Nephron progenitor cell (in vitro differentiated cells): ENCODE data around the gene CDH8.
A peak's percentile ranks its signal among the peaks of the same experiment; 100 is the strongest.

Experiments used
- DNase-seq: peaks from one replicate; pipeline ENCODE4 v3.0.0; 2021
- H3K27ac Mint-ChIP-seq: 2 replicates; pipeline ENCODE4 v1.8.0; 2021; ENCODE audit warnings: mild to moderate bottlenecking, moderate library complexity, mixed read lengths
- H3K27me3 Mint-ChIP-seq: 2 replicates; pipeline ENCODE4 v1.8.0; 2021; ENCODE audit warnings: mild to moderate bottlenecking, low read depth, mixed read lengths; ENCODE audit not compliant: poor library complexity
- H3K36me3 Mint-ChIP-seq: 2 replicates; pipeline ENCODE4 v1.8.0; 2021; ENCODE audit warnings: low read depth, mixed read lengths
- H3K4me1 Mint-ChIP-seq: 2 replicates; pipeline ENCODE4 v1.8.0; 2021; ENCODE audit warnings: mixed read lengths
- H3K4me3 Mint-ChIP-seq: 2 replicates; pipeline ENCODE4 v1.8.0; 2021; ENCODE audit warnings: mild to moderate bottlenecking, moderate library complexity, mixed read lengths
- H3K9me3 Mint-ChIP-seq: 2 replicates; pipeline ENCODE4 v1.8.0; 2021; ENCODE audit warnings: mild to moderate bottlenecking, moderate library complexity, mixed read lengths
- CTCF ChIP-seq: fragments of 200-600 bp; sonication (generic); IDR thresholded peaks from 2 replicates; pipeline ENCODE4 v1.5.0; 2021; ENCODE audit warnings: antibody characterized with exemption

CDH8 gene

GRCh38 chr16:62051942-62052341, 15.7 kb upstream of the CDH8 start:
- peaks cover 4% of the 10 kb centered on the region for H3K9me3 Mint-ChIP-seq
- no peaks in the 10 kb centered on the region for H3K36me3 Mint-ChIP-seq
- peaks cover 4% of the 10 kb centered on the region for H3K27me3 Mint-ChIP-seq
- H3K4me3 Mint-ChIP-seq: no peak overlapping the region
- DNase-seq: no peak
- H3K4me1 Mint-ChIP-seq: peaks cover 16% of the 10 kb centered on the region
- no peak overlapping the region for H3K27ac Mint-ChIP-seq
- TF ChIP-seq CTCF: no peak

- Mint-ChIP-seq H3K4me1 (peaks cover 16% of the 10 kb centered on the region), H3K27ac (no peak overlapping the region), H3K36me3 (no peaks in the 10 kb centered on the region), H3K27me3 (peaks cover 4% of the 10 kb centered on the region), H3K9me3 (peaks cover 4% of the 10 kb centered on the region), H3K4me3 (peak overlapping the region; percentile 4)
- no peak for DNase-seq
- no peak for TF ChIP-seq CTCF
Measured at GRCh38 chr16:62050793-62051192, 14.6 kb upstream of the CDH8 start.

- no peak overlapping the region for H3K27ac Mint-ChIP-seq
- H3K9me3 Mint-ChIP-seq: peaks cover 3% of the 10 kb centered on the region
- DNase-seq: no peak
- H3K36me3 Mint-ChIP-seq: no peaks in the 10 kb centered on the region
- TF ChIP-seq CTCF: no peak
- H3K27me3 Mint-ChIP-seq: peaks cover 3% of the 10 kb centered on the region
- H3K4me3 Mint-ChIP-seq: no peak overlapping the region
- H3K4me1 Mint-ChIP-seq: peaks cover 16% of the 10 kb centered on the region
Measured at GRCh38 chr16:62046801-62047200, 10.6 kb upstream of the CDH8 start.

- H3K36me3 Mint-ChIP-seq: no peaks in the 10 kb centered on the region
- H3K27me3 Mint-ChIP-seq: peaks cover 37% of the 10 kb centered on the region
- peaks cover 3% of the 10 kb centered on the region for H3K9me3 Mint-ChIP-seq
- TF ChIP-seq CTCF: peak; percentile 49
- H3K4me1 Mint-ChIP-seq: peaks cover 15% of the 10 kb centered on the region
- no peak overlapping the region for H3K4me3 Mint-ChIP-seq
- peak; percentile 36 for DNase-seq
- no peak overlapping the region for H3K27ac Mint-ChIP-seq
Measured at GRCh38 chr16:62041401-62041800, 5.2 kb upstream of the CDH8 start.

- DNase-seq: no peak
- no peak overlapping the region for H3K4me3 Mint-ChIP-seq
- no peak for TF ChIP-seq CTCF
- no peaks in the 10 kb centered on the region for H3K36me3 Mint-ChIP-seq
- peaks cover 28% of the 10 kb centered on the region for H3K4me1 Mint-ChIP-seq
- H3K27ac Mint-ChIP-seq: no peak overlapping the region
- no peaks in the 10 kb centered on the region for H3K9me3 Mint-ChIP-seq
- H3K27me3 Mint-ChIP-seq: peaks cover 65% of the 10 kb centered on the region
Measured at GRCh38 chr16:62038646-62039045, 2.4 kb upstream of the CDH8 start.

GRCh38 chr16:62038225-62038624, 2.0 kb upstream of the CDH8 start:
- Mint-ChIP-seq H3K9me3 (no peaks in the 10 kb centered on the region), H3K4me3 (no peak overlapping the region), H3K36me3 (no peaks in the 10 kb centered on the region), H3K27ac (no peak overlapping the region), H3K27me3 (peaks cover 69% of the 10 kb centered on the region), H3K4me1 (peaks cover 32% of the 10 kb centered on the region)
- no peak for TF ChIP-seq CTCF
- DNase-seq: no peak
